HepG2 (cell line): ENCODE measurements around the gene TFB1M. TPM values are rescaled to one million over a fixed set of nuclear protein-coding genes. Genes with fewer than 3 reads are reported as not detected.

Source experiments
- ATAD3A ChIP-seq: sonication (generic); formaldehyde crosslinking; IDR thresholded peaks from 2 replicates; pipeline ENCODE4 v1.4.0; 2020; ENCODE audit warnings: missing genetic modification reagents
- ATF1 ChIP-seq: IDR thresholded peaks from 2 replicates; pipeline ENCODE4 v1.6.1; 2016; ENCODE audit warnings: mild to moderate bottlenecking, control low read depth
- CC2D1A ChIP-seq: sonication (generic); formaldehyde crosslinking; IDR thresholded peaks from 2 replicates; pipeline ENCODE4 v1.8.1; 2023; ENCODE audit warnings: mild to moderate bottlenecking, missing genetic modification reagents
- EED ChIP-seq: sonication (generic); formaldehyde crosslinking; IDR thresholded peaks from 2 replicates; pipeline ENCODE4 v1.5.0; 2020; ENCODE audit warnings: mild to moderate bottlenecking, missing genetic modification reagents
- HMG20B ChIP-seq: conservative IDR thresholded peaks from 2 replicates; pipeline ENCODE4 v1.6.1; 2016; ENCODE audit warnings: missing genetic modification reagents, missing compliant biosample characterization
- IRF1 ChIP-seq: sonication (generic); formaldehyde crosslinking; IDR thresholded peaks from 2 replicates; pipeline ENCODE4 v1.4.0; 2020; ENCODE audit warnings: low read depth, mild to moderate bottlenecking, missing genetic modification reagents
- KDM3A ChIP-seq: IDR thresholded peaks from 2 replicates; pipeline ENCODE4 v1.6.1; 2018; ENCODE audit warnings: low read depth, missing compliant biosample characterization
- MAZ ChIP-seq, 2 experiments: sonication (generic) in 1 of 2; formaldehyde crosslinking in 1 of 2; IDR thresholded peaks; 2 replicates each; pipeline versions ENCODE4 v1.5.0 to v1.6.1; 2012 to 2020; ENCODE audit warnings: low read depth in 2 of 2, mild to moderate bottlenecking in 2 of 2, borderline replicate concordance in 1 of 2, improper control_type of control experiment in 1 of 2, low read length in 1 of 2, missing genetic modification reagents in 1 of 2, moderate library complexity in 1 of 2
- MED13 ChIP-seq: sonication (generic); formaldehyde crosslinking; IDR thresholded peaks from 2 replicates; pipeline ENCODE4 v1.5.0; 2020; ENCODE audit warnings: missing genetic modification reagents
- MYC ChIP-seq: sonication (generic); formaldehyde crosslinking; IDR thresholded peaks from 2 replicates; pipeline ENCODE4 v1.9.0; 2021; ENCODE audit warnings: missing genetic modification reagents, borderline replicate concordance
- NCOA1 ChIP-seq: sonication (generic); formaldehyde crosslinking; IDR thresholded peaks from 2 replicates; pipeline ENCODE4 v1.9.0; 2021; ENCODE audit warnings: missing genetic modification reagents
- NFE2L2 ChIP-seq: fragments of 150-350 bp; IDR thresholded peaks from 2 replicates; pipeline ENCODE4 v1.6.1; 2014; ENCODE audit warnings: low read length
- NFRKB ChIP-seq: fragments of 450-650 bp; IDR thresholded peaks from 2 replicates; pipeline ENCODE4 v1.6.1; 2017
- PCBP2 ChIP-seq: fragments of 200-400 bp; formaldehyde crosslinking; optimal IDR thresholded peaks from 2 replicates; pipeline ENCODE3; 2018; ENCODE audit warnings: low read length, low read depth; ENCODE audit not compliant: poor library complexity, severe bottlenecking
- PRMT3 ChIP-seq: sonication (generic); formaldehyde crosslinking; IDR thresholded peaks from 2 replicates; pipeline ENCODE4 v1.8.1; 2022; ENCODE audit warnings: low read depth, mild to moderate bottlenecking, moderate library complexity, missing genetic modification reagents, borderline replicate concordance
- RORA ChIP-seq: sonication (generic); formaldehyde crosslinking; IDR thresholded peaks from 2 replicates; pipeline ENCODE4 v1.5.0; 2020; ENCODE audit warnings: mild to moderate bottlenecking, missing genetic modification reagents, moderate library complexity
- SKI ChIP-seq: fragments of 450-650 bp; IDR thresholded peaks from one replicate; pipeline ENCODE4 v1.6.1; 2018; ENCODE audit warnings: mild to moderate bottlenecking; ENCODE audit not compliant: partially characterized antibody
- ZEB1 ChIP-seq: IDR thresholded peaks from 2 replicates; pipeline ENCODE4 v1.6.1; 2012; ENCODE audit warnings: mild to moderate bottlenecking, low read depth, inconsistent platforms; ENCODE audit not compliant: insufficient replicate concordance
- ZMAT5 ChIP-seq: sonication (generic); formaldehyde crosslinking; IDR thresholded peaks from 2 replicates; pipeline ENCODE4 v1.5.0; 2020; ENCODE audit warnings: mild to moderate bottlenecking, low read depth, missing genetic modification reagents, borderline replicate concordance
- ZNF329 ChIP-seq: sonication (generic); formaldehyde crosslinking; IDR thresholded peaks from 2 replicates; pipeline ENCODE4 v1.9.0; 2021; ENCODE audit warnings: low read depth, mild to moderate bottlenecking, missing genetic modification reagents
- ZNF451 ChIP-seq: sonication (generic); formaldehyde crosslinking; IDR thresholded peaks from 2 replicates; pipeline ENCODE4 v1.5.0; 2020; ENCODE audit warnings: mild to moderate bottlenecking, missing genetic modification reagents
- ZNF460 ChIP-seq: sonication (generic); formaldehyde crosslinking; IDR thresholded peaks from 2 replicates; pipeline ENCODE4 v1.5.1; 2020; ENCODE audit warnings: missing genetic modification reagents, mild to moderate bottlenecking, borderline replicate concordance
- ZNF629 ChIP-seq: sonication (generic); formaldehyde crosslinking; conservative IDR thresholded peaks from 2 replicates; pipeline ENCODE4 v1.5.0; 2020; ENCODE audit warnings: missing genetic modification reagents
- ZNF768 ChIP-seq: sonication (generic); formaldehyde crosslinking; IDR thresholded peaks from 2 replicates; pipeline ENCODE4 v1.4.0; 2020; ENCODE audit warnings: missing genetic modification reagents
- polyA plus RNA-seq, 8 experiments: library from polyadenylated mRNA; depleted of rRNA in 3 of 8; stranded (reverse) in 7 of 8; unstranded in 1 of 8; fragments of >200 nt; fragmentation: Illumina TruSeq in 4 of 8; extraction: Trizol in 4 of 8; gene quantifications; 2 replicates each; pipeline versions ENCODE4 v1.2.1 to v1.2.3, GENCODE V29; 2011 to 2016; ENCODE audit warnings: low read depth in 4 of 8, missing spikeins in 1 of 8, mixed read lengths in 1 of 8; ENCODE audit not compliant: insufficient read depth in 1 of 8
- total RNA-seq, 5 experiments: library from RNA; depleted of rRNA; stranded (reverse); fragments of >200 nt; fragmentation: Illumina TruSeq; extraction: Trizol; gene quantifications; 2 replicates each; pipeline ENCODE4 v1.2.3, GENCODE V29; 2016; ENCODE audit warnings: low read depth in 1 of 5
- TF ChIP-seq, protein P1 (sequence below): IDR thresholded peaks from 2 replicates; pipeline ENCODE4 v1.6.1; 2012; ENCODE audit warnings: inconsistent platforms
- TF ChIP-seq, protein P2 (sequence below): sonication (generic); formaldehyde crosslinking; IDR thresholded peaks from 2 replicates; pipeline ENCODE4 v1.4.0; 2020; ENCODE audit warnings: missing genetic modification reagents

Gene TFB1M
- total and polyA plus RNA-seq, 2 of the 13 experiments (the other 11 are each of a cell fraction or from before 2014, with no cell fraction given) = 91.4 to 122 TPM

DNA sequence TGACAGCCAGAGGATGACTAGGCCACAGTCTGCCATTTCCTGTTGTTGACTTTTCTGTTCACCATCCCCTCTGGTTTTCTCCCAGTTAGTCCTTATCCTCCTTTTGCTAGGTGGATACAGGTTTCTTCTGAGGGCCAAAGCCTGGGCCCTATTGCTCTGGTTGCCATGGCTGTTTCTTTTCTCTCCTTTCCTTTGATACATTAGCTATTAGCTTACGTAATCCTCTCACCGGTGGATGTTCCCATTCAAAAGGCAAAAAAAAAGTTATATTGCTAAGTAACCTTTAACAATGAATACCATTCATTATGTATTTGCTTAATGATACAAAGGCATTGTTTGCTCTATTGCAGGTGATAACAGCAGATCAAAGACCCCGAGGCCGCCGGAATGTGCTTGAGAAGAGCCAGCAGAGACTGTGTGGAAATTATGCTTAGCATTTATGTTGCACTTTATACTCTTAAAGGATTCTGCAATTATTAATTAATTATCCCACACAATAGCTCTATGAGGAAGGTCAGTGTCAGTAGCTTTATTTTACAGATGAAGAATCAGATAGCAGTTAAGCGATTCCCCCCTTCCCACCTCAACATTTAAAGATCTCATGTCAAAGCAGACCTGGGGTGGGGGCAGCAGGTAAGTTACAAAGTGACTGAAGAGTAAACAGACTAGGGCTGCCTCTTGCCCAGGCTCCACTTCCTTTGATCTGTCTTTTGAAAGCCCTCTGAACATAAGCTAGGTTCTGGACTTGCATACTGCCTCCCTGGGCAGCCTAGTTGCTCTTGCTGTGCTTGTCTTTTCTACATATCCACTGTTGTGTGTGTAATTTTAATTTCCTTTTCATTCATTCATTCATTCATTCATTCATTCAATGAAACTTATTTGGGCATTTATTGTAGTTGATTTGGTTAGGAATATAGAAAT lies 14.5 kb upstream of the TFB1M start (continued):
- TF ChIP-seq EED (CRISPR knock-in tag) (no peak), ZNF329 (CRISPR knock-in tag) (peak; percentile 49; the same call in 1 of the 2 replicates), ZEB1 (peak; percentile 89), PCBP2 (no peak), ZNF768 (no peak), ATF1 (CRISPR knock-in tag) (peak; percentile 63; the same call in 1 of the 2 replicates), RORA (CRISPR knock-in tag) (peak; percentile 93; the same call in 1 of the 2 replicates), PRMT3 (CRISPR knock-in tag) (no peak), KDM3A (CRISPR knock-in tag) (peak; percentile 40; the same call in 1 of the 2 replicates), MED13 (CRISPR knock-in tag) (peak; percentile 94), NFE2L2 (no peak), NCOA1 (CRISPR knock-in tag) (peak; percentile 96), SKI (peak; percentile 61), MYC (CRISPR knock-in tag) (no peak), ZNF629 (CRISPR knock-in tag) (0 out of 2 replicates have a peak, but pooled peaks have one; percentile 25), MAZ (IDR thresholded peaks at IDR 0.05; ENCODE audit: borderline replicate concordance, low read depth, low read length) (peak; percentile 91), MAZ (CRISPR knock-in tag; IDR thresholded peaks at IDR 0.05; ENCODE audit: low read depth) (peak; percentile 57), IRF1 (CRISPR knock-in tag) (peak; percentile 32; the same call in 1 of the 2 replicates), ZNF451 (peak; percentile 69; the same call in 1 of the 2 replicates), CC2D1A (no peak), ZMAT5 (no peak; the same call in 1 of the 2 replicates), ZNF460 (CRISPR knock-in tag) (no peak; the same call in 1 of the 2 replicates), NFRKB (peak; percentile 88), ATAD3A (CRISPR knock-in tag) (no peak), HMG20B (CRISPR knock-in tag) (peak; percentile 66)
- TF ChIP-seq, protein P1, sequence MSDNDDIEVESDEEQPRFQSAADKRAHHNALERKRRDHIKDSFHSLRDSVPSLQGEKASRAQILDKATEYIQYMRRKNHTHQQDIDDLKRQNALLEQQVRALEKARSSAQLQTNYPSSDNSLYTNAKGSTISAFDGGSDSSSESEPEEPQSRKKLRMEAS = peak; percentile 54; the same call in 1 of the 2 replicates
- TF ChIP-seq, protein P2, sequence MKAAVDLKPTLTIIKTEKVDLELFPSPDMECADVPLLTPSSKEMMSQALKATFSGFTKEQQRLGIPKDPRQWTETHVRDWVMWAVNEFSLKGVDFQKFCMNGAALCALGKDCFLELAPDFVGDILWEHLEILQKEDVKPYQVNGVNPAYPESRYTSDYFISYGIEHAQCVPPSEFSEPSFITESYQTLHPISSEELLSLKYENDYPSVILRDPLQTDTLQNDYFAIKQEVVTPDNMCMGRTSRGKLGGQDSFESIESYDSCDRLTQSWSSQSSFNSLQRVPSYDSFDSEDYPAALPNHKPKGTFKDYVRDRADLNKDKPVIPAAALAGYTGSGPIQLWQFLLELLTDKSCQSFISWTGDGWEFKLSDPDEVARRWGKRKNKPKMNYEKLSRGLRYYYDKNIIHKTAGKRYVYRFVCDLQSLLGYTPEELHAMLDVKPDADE (CRISPR knock-in tag) = no peak
